Gastrocnemius medialis (tissue), 4 donors: ENCODE results near the gene GCA. TPM values are rescaled to one million over a fixed set of nuclear protein-coding genes. Genes with fewer than 3 reads are reported as not detected.

Source experiments
- ATAC-seq, 2 donors: fragments of 150-250 bp; one replicate each; pipeline ENCODE4 v1.9.1; 2016
- DNase-seq, 2 donors: peaks; one replicate each; pipeline ENCODE4 v3.0.0-alpha.2; 2019
- H3K27ac ChIP-seq, 4 donors: fragments of 200-600 bp; sonication (generic); 1 replicate in 1 of 4; 2 replicates in 3 of 4; pipeline ENCODE4 v1.5.1; 2016 to 2018; ENCODE audit warnings: mild to moderate bottlenecking in 2 of 4, moderate library complexity in 1 of 4
- H3K27me3 ChIP-seq, 3 donors: fragments of 200-600 bp; sonication (generic) in 2 of 3; 1 replicate in 1 of 3; 2 replicates in 2 of 3; pipeline versions ENCODE4 v1.5.1 to v1.6.0; 2016 to 2019; ENCODE audit warnings: mild to moderate bottlenecking in 1 of 3, moderate library complexity in 1 of 3
- H3K36me3 ChIP-seq, 2 donors: fragments of 200-600 bp; sonication (generic) in 1 of 2; one replicate each; pipeline ENCODE4 v1.5.1; 2017 to 2018
- H3K4me1 ChIP-seq, 2 donors: fragments of 200-600 bp; sonication (generic) in 1 of 2; one replicate each; pipeline ENCODE4 v1.5.1; 2016 to 2017; ENCODE audit warnings: mild to moderate bottlenecking in 2 of 2
- H3K4me3 ChIP-seq, 4 donors: fragments of 200-600 bp; sonication (generic) in 3 of 4; 1 replicate in 1 of 4; 2 replicates in 3 of 4; pipeline ENCODE4 v1.5.1; 2016 to 2019; ENCODE audit warnings: mild to moderate bottlenecking in 2 of 4
- H3K9me3 ChIP-seq, 3 donors: fragments of 200-600 bp; sonication (generic) in 2 of 3; 1 replicate in 1 of 3; 2 replicates in 2 of 3; pipeline ENCODE4 v1.5.1; 2016 to 2019
- CTCF ChIP-seq, 5 experiments: fragments of 450-650 bp in 3 of 5; fragments of 200-600 bp in 2 of 5; sonication (generic) in 2 of 5; IDR thresholded peaks in 4 of 5; conservative IDR thresholded peaks in 1 of 5; 1 replicate in 4 of 5; 2 replicates in 1 of 5; pipeline ENCODE4 v1.5.1; 2016 to 2019; ENCODE audit warnings: antibody characterized with exemption in 5 of 5, mild to moderate bottlenecking in 3 of 5, moderate library complexity in 3 of 5
- POLR2A ChIP-seq, 2 donors: fragments of 450-650 bp; IDR thresholded peaks; one replicate each; pipeline ENCODE4 v1.6.1; 2017; ENCODE audit warnings: antibody characterized with exemption in 2 of 2, mild to moderate bottlenecking in 2 of 2, moderate library complexity in 2 of 2
- in situ Hi-C, 4 donors: fragments of 200-750 bp; cut with MboI; loops; one replicate each; pipeline versions ENCODE4 v1.15.0 to v1.8.0; 2017; ENCODE audit warnings: low sequenced_read_pairs in 4 of 4
- intact Hi-C: fragments of 100-400 bp; cut with DNase I; formaldehyde crosslinking; loops from one replicate; pipeline ENCODE4 v1.15.1; 2023; ENCODE audit warnings: low total_unique reads
- total RNA-seq, 4 donors: library from RNA; depleted of rRNA; stranded (reverse); fragments of >200 nt; gene quantifications; one replicate each; pipeline versions ENCODE4 v1.1.0 to v1.2.3, GENCODE V29; 2016

The GCA gene
- total RNA-seq, 4 donors from 2014 or later = 3.7 to 12.0 (median 6.2) TPM

GRCh38 chr2:162342841-162343240, 1.1 kb upstream of the GCA start:
- H3K4me3 ChIP-seq = no peak overlapping the region
- intact Hi-C loops (no loop called here), in situ Hi-C loops (no loop called here)

GRCh38 chr2:162343492-162343823, 474 bp upstream of the GCA start:
- intact Hi-C loops = no loop called here
- Histone ChIP-seq H3K27me3 (no peaks in the 10 kb centered on the region), H3K4me3 (peak overlapping the region; percentile 60 to 86 (median 74)), H3K4me1 (peaks cover 0 to 8% of the 10 kb centered on the region in 2 donors), H3K36me3 (no peaks in the 10 kb centered on the region), H3K9me3 (no peaks in the 10 kb centered on the region), H3K27ac (no peak overlapping the region)
- DNase-seq (no peak), ATAC-seq (no peak)
- TF ChIP-seq CTCF (IDR thresholded peaks at IDR 0.05 in 4 of 5, conservative IDR thresholded peaks at IDR 0.05 in 1 of 5) (no peak), POLR2A (IDR thresholded peaks at IDR 0.05) (no peak)
- in situ Hi-C loops = no loop called here

More at GRCh38 chr2:162342841-162343240, 1.1 kb upstream of the GCA start:
- H3K9me3 ChIP-seq = no peaks in the 10 kb centered on the region
- ATAC-seq (no peak), DNase-seq (no peak)
- no peaks in the 10 kb centered on the region for H3K27me3 ChIP-seq
- no peak overlapping the region for H3K27ac ChIP-seq
- TF ChIP-seq CTCF (IDR thresholded peaks at IDR 0.05 in 4 of 5, conservative IDR thresholded peaks at IDR 0.05 in 1 of 5) (no peak), POLR2A (IDR thresholded peaks at IDR 0.05) (no peak)
- no peaks in the 10 kb centered on the region for H3K36me3 ChIP-seq
- peaks cover 0 to 8% of the 10 kb centered on the region in 2 donors for H3K4me1 ChIP-seq

- H3K9me3 ChIP-seq = no peaks in the 10 kb centered on the region
- intact Hi-C loops (no loop called here), in situ Hi-C loops (no loop called here)
- TF ChIP-seq POLR2A (IDR thresholded peaks at IDR 0.05) = no peak
- TF ChIP-seq CTCF (IDR thresholded peaks at IDR 0.05 in 4 of 5, conservative IDR thresholded peaks at IDR 0.05 in 1 of 5) = no peak
- H3K4me3 ChIP-seq = peak overlapping the region; percentile 60 to 86 (median 74)
- no peaks in the 10 kb centered on the region for H3K36me3 ChIP-seq
- peak overlapping the region; percentile 16 to 66 (median 62) for H3K27ac ChIP-seq
- peaks cover 0 to 8% of the 10 kb centered on the region in 2 donors for H3K4me1 ChIP-seq
- H3K27me3 ChIP-seq = no peaks in the 10 kb centered on the region
- no peak for DNase-seq
- ATAC-seq = no peak
Observed at GRCh38 chr2:162344617-162344950, 652 bp downstream of the GCA start.

- no peaks in the 10 kb centered on the region for H3K27me3 ChIP-seq
- in situ Hi-C loops = no loop called here
- H3K27ac ChIP-seq = no peak overlapping the region
- H3K36me3 ChIP-seq = no peaks in the 10 kb centered on the region
- no peak for DNase-seq
- H3K4me1 ChIP-seq = peaks cover 0 to 6% of the 10 kb centered on the region in 2 donors
- no peak for TF ChIP-seq CTCF (IDR thresholded peaks at IDR 0.05 in 4 of 5, conservative IDR thresholded peaks at IDR 0.05 in 1 of 5)
- no peak overlapping the region for H3K4me3 ChIP-seq
- intact Hi-C loops = no loop called here
- H3K9me3 ChIP-seq = no peaks in the 10 kb centered on the region
- ATAC-seq = no peak
Observed at GRCh38 chr2:162365392-162365791, 21.5 kb downstream of the GCA start.

- no peaks in the 10 kb centered on the region for H3K27me3 ChIP-seq
- in situ Hi-C loops = no loop called here
- intact Hi-C loops = no loop called here
Observed at GRCh38 chr2:162368494-162368893, 24.6 kb downstream of the GCA start.

More at GRCh38 chr2:162368494-162368893, 24.6 kb downstream of the GCA start:
- peaks cover 0 to 6% of the 10 kb centered on the region in 2 donors for H3K4me1 ChIP-seq
- no peak for TF ChIP-seq POLR2A (IDR thresholded peaks at IDR 0.05)
- no peak for TF ChIP-seq CTCF (IDR thresholded peaks at IDR 0.05 in 4 of 5, conservative IDR thresholded peaks at IDR 0.05 in 1 of 5)
- no peaks in the 10 kb centered on the region for H3K36me3 ChIP-seq
- ATAC-seq (no peak), DNase-seq (no peak)
- H3K9me3 ChIP-seq = no peaks in the 10 kb centered on the region
- H3K4me3 ChIP-seq = no peak overlapping the region
- peak overlapping the region in 1 of 4 donors; percentile 23 for H3K27ac ChIP-seq
